Measurements from ENCODE around the gene AGAP4. TPM values are rescaled to one million over a fixed set of nuclear protein-coding genes. Genes with fewer than 3 reads are reported as not detected.
"Not testable (repeated sequence)": the region's sequence is repeated elsewhere in the genome, so short reads cannot be mapped to it uniquely, and the experiment has no call there.

Gene AGAP4
- total and polyA plus RNA-seq, 2 donors (not counting 1 experiment from before 2014, with no cell fraction given): 23.8 to 35.4 TPM

DNA sequence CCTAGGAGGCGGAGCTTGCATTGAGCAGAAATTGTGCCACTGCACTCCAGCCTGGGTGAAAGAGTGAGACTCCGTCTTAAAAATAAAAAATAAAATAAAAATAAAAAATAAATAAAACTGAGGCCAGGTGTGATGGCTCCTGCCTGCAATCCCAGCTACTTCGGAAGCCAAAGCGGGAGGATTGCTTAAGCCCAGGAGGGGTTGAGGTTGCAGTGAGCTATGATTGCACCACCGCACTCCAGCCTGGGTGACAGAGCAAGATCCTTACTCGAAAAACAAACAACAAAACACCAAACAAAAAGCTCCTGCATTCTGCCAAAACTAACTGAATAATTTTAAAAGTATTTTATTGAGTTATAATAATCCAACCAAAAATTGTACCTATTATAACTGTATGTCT lies 36.2 kb downstream of the AGAP4 start:
- intact Hi-C loops (cut with micrococcal nuclease): no loop called here

DNA sequence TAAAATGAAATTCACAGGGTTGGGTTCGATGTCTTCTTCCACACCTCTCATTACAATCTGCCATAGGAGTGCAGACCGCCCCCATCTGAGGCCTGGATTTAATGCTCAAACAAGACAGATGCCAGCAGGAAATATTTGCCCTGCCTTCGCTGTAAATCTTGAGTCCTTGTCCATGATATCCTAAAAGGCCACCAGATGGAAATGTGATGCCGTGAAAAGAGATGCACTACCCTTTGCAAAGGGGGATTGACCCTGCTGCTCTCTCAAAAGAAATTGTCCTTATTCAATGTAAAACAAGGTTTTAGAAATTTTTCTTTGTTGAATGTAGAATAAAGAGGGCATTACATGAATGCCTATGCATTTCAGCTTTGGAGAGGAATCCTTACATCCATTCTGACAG lies 37.5 kb downstream of the AGAP4 start:
- no peaks in the 10 kb centered on the region for H3K4me1 ChIP-seq (ENCODE audit: control insufficient read depth in 2 of 2, insufficient read depth in 2 of 2, low read length in 2 of 2)
- Mint-ChIP-seq H3K27me3 (peaks cover 6% of the 10 kb centered on the region), H3K27ac (no peak overlapping the region), H3K4me1 (no peaks in the 10 kb centered on the region), H3K9me3 (ENCODE audit: insufficient read depth) (no peaks in the 10 kb centered on the region), H3K4me3 (no peak overlapping the region)
- no peaks in the 10 kb centered on the region for H3K79me2 ChIP-seq (ENCODE audit: control insufficient read depth, insufficient read depth, low read length)
- intact Hi-C loops (cut with micrococcal nuclease): no loop called here
- no peak overlapping the region for H3K27ac ChIP-seq (ENCODE audit: low read length in 2 of 2)
- ATAC-seq (ENCODE audit: low read depth): no peak
- TF ChIP-seq, protein P1, sequence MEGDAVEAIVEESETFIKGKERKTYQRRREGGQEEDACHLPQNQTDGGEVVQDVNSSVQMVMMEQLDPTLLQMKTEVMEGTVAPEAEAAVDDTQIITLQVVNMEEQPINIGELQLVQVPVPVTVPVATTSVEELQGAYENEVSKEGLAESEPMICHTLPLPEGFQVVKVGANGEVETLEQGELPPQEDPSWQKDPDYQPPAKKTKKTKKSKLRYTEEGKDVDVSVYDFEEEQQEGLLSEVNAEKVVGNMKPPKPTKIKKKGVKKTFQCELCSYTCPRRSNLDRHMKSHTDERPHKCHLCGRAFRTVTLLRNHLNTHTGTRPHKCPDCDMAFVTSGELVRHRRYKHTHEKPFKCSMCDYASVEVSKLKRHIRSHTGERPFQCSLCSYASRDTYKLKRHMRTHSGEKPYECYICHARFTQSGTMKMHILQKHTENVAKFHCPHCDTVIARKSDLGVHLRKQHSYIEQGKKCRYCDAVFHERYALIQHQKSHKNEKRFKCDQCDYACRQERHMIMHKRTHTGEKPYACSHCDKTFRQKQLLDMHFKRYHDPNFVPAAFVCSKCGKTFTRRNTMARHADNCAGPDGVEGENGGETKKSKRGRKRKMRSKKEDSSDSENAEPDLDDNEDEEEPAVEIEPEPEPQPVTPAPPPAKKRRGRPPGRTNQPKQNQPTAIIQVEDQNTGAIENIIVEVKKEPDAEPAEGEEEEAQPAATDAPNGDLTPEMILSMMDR (IDR thresholded peaks at IDR 0.05): no peak
- TF ChIP-seq EZH2 (IDR thresholded peaks at IDR 0.05; ENCODE audit: borderline replicate concordance, insufficient read depth, low read depth, low read length, poor library complexity, severe bottlenecking): no peak
- DNase-seq: no peak
- ChIA-PET POLR2A (no interaction called here), CTCF (no interaction called here)
- WGBS (ENCODE audit: insufficient coverage): 90% methylated on average over 3 of the region's 4 CpGs
- no peaks in the 10 kb centered on the region for H3K36me3 ChIP-seq (replicated peaks in 1 of 2; ENCODE audit: control extremely low read depth in 1 of 2, control insufficient read depth in 1 of 2, extremely low read depth in 1 of 2, insufficient read depth in 2 of 2, low read length in 1 of 2)
- H3K27me3 ChIP-seq (replicated peaks in 1 of 4; ENCODE audit: control extremely low read depth in 1 of 4, control insufficient read depth in 3 of 4, insufficient read depth in 4 of 4, low read length in 3 of 4): no peaks in the 10 kb centered on the region
- no peak overlapping the region for H3K9ac ChIP-seq (ENCODE audit: low read length)
- no peaks in the 10 kb centered on the region for H3K9me3 ChIP-seq (ENCODE audit: control extremely low read depth in 1 of 3, control insufficient read depth in 2 of 3, insufficient read depth in 1 of 3, low read length in 2 of 3)
- H3K4me3 ChIP-seq (ENCODE audit: control extremely low read depth in 1 of 5, extremely low read depth in 1 of 5, insufficient read depth in 1 of 5, low read depth in 2 of 5, low read length in 4 of 5): no peak overlapping the region
- H2AFZ ChIP-seq (ENCODE audit: insufficient read depth, low read depth, low read length, poor library complexity, severe bottlenecking): no peak overlapping the region
- H4K20me1 ChIP-seq (ENCODE audit: control insufficient read depth, insufficient read depth, low read length, poor library complexity, severe bottlenecking): no peaks in the 10 kb centered on the region
- no peak overlapping the region for H3K4me2 ChIP-seq (replicated peaks; ENCODE audit: low read depth, low read length, poor library complexity, severe bottlenecking)

More for the DNA sequence above, 36.2 kb downstream of the AGAP4 start:
- TF ChIP-seq EZH2 (IDR thresholded peaks at IDR 0.05; ENCODE audit: borderline replicate concordance, insufficient read depth, low read depth, low read length, poor library complexity, severe bottlenecking): no peak
- TF ChIP-seq, protein P1 (IDR thresholded peaks at IDR 0.05): no peak
- Histone ChIP-seq H2AFZ (ENCODE audit: insufficient read depth, low read depth, low read length, poor library complexity, severe bottlenecking) (no peak overlapping the region), H3K79me2 (ENCODE audit: control insufficient read depth, insufficient read depth, low read length) (no peaks in the 10 kb centered on the region), H3K4me1 (ENCODE audit: control insufficient read depth in 2 of 2, insufficient read depth in 2 of 2, low read length in 2 of 2) (no peaks in the 10 kb centered on the region), H3K4me3 (ENCODE audit: control extremely low read depth in 1 of 5, extremely low read depth in 1 of 5, insufficient read depth in 1 of 5, low read depth in 2 of 5, low read length in 4 of 5) (no peak overlapping the region), H3K27ac (ENCODE audit: low read length in 2 of 2) (no peak overlapping the region), H3K9me3 (ENCODE audit: control extremely low read depth in 1 of 3, control insufficient read depth in 2 of 3, insufficient read depth in 1 of 3, low read length in 2 of 3) (no peaks in the 10 kb centered on the region), H3K4me2 (replicated peaks; ENCODE audit: low read depth, low read length, poor library complexity, severe bottlenecking) (no peak overlapping the region), H3K27me3 (replicated peaks in 1 of 4; ENCODE audit: control extremely low read depth in 1 of 4, control insufficient read depth in 3 of 4, insufficient read depth in 4 of 4, low read length in 3 of 4) (no peaks in the 10 kb centered on the region), H4K20me1 (ENCODE audit: control insufficient read depth, insufficient read depth, low read length, poor library complexity, severe bottlenecking) (no peaks in the 10 kb centered on the region), H3K9ac (ENCODE audit: low read length) (no peak overlapping the region), H3K36me3 (replicated peaks in 1 of 2; ENCODE audit: control extremely low read depth in 1 of 2, control insufficient read depth in 1 of 2, extremely low read depth in 1 of 2, insufficient read depth in 2 of 2, low read length in 1 of 2) (no peaks in the 10 kb centered on the region)
- Mint-ChIP-seq H3K27me3 (peaks cover 3% of the 10 kb centered on the region), H3K27ac (no peak overlapping the region), H3K4me3 (no peak overlapping the region), H3K9me3 (ENCODE audit: insufficient read depth) (no peaks in the 10 kb centered on the region), H3K4me1 (no peaks in the 10 kb centered on the region)
- POLR2A ChIA-PET: no interaction called here
- DNase-seq: no peak
- no peak for ATAC-seq (ENCODE audit: low read depth)
- CTCF ChIA-PET: no interaction called here
- 100% methylated on average over 1 of the region's 6 CpGs for WGBS (ENCODE audit: insufficient coverage)

DNA sequence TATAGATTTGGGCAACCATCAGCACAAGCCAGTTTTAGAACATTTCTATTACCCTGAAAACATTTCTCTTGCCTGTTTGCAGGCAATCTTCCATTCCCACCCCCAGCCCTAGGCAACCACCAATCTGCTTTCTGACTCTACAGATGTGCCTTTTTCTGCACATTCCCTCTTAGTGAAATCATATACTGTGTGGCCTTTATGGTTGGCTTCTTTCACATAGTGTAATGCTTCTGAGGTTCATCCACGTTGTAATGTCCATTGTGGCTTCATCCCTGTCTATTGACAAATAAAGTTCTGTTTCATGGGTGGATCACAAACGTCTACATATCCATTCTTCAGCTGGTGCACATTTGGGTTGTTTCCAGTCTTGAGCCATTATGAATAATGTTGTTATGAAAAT lies 42.3 kb downstream of the AGAP4 start:
- DNase-seq; H3K4me1 ChIP-seq (ENCODE audit: control insufficient read depth in 2 of 2, insufficient read depth in 2 of 2, low read length in 2 of 2); H3K36me3 ChIP-seq (replicated peaks in 1 of 2; ENCODE audit: control extremely low read depth in 1 of 2, control insufficient read depth in 1 of 2, extremely low read depth in 1 of 2, insufficient read depth in 2 of 2, low read length in 1 of 2); H3K79me2 ChIP-seq (ENCODE audit: control insufficient read depth, insufficient read depth, low read length); H3K4me3 Mint-ChIP-seq; H3K27ac Mint-ChIP-seq; POLR2A ChIA-PET; H3K27ac ChIP-seq (ENCODE audit: low read length in 2 of 2); H3K4me1 Mint-ChIP-seq; H3K4me2 ChIP-seq (replicated peaks; ENCODE audit: low read depth, low read length, poor library complexity, severe bottlenecking); intact Hi-C loops (cut with micrococcal nuclease); H3K9ac ChIP-seq (ENCODE audit: low read length); CTCF ChIA-PET; H3K9me3 ChIP-seq (ENCODE audit: control extremely low read depth in 1 of 3, control insufficient read depth in 2 of 3, insufficient read depth in 1 of 3, low read length in 2 of 3); ATAC-seq (ENCODE audit: low read depth); H3K9me3 Mint-ChIP-seq (ENCODE audit: insufficient read depth); H4K20me1 ChIP-seq (ENCODE audit: control insufficient read depth, insufficient read depth, low read length, poor library complexity, severe bottlenecking); H3K27me3 ChIP-seq (replicated peaks in 1 of 4; ENCODE audit: control extremely low read depth in 1 of 4, control insufficient read depth in 3 of 4, insufficient read depth in 4 of 4, low read length in 3 of 4); H2AFZ ChIP-seq (ENCODE audit: insufficient read depth, low read depth, low read length, poor library complexity, severe bottlenecking); H3K4me3 ChIP-seq (ENCODE audit: control extremely low read depth in 1 of 5, extremely low read depth in 1 of 5, insufficient read depth in 1 of 5, low read depth in 2 of 5, low read length in 4 of 5): not testable (repeated sequence)
- no CpG with 5 or more reads among the region's 2 CpGs for WGBS (ENCODE audit: insufficient coverage)
- H3K27me3 Mint-ChIP-seq: peaks cover 13% of the 10 kb centered on the region

Data from B cell (primary cell).